ENCODE measurements around the gene LHX6.

The LHX6 gene

DNA sequence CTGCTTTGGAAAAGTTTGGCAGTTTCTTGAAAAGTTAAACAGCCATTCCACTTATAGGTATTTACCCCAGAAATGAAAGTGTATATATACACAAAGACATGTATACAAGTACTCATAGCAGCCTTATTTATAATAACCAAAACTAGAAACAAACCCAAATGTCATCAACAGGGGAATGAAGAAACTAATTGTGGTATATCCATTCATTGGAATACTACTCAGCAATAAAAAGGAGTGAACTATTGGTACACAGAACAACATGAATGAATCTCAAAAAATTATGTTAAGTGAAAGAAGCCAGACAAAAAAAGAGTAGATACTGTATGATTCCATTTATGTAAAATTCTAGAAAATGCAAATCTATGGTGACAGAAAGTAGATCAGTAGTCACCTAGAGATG lies 66.3 kb downstream of the LHX6 start:
- no peak overlapping the region for H3K4me3 ChIP-seq (ENCODE audit: low read depth, low read length)
- TF ChIP-seq, protein P1, sequence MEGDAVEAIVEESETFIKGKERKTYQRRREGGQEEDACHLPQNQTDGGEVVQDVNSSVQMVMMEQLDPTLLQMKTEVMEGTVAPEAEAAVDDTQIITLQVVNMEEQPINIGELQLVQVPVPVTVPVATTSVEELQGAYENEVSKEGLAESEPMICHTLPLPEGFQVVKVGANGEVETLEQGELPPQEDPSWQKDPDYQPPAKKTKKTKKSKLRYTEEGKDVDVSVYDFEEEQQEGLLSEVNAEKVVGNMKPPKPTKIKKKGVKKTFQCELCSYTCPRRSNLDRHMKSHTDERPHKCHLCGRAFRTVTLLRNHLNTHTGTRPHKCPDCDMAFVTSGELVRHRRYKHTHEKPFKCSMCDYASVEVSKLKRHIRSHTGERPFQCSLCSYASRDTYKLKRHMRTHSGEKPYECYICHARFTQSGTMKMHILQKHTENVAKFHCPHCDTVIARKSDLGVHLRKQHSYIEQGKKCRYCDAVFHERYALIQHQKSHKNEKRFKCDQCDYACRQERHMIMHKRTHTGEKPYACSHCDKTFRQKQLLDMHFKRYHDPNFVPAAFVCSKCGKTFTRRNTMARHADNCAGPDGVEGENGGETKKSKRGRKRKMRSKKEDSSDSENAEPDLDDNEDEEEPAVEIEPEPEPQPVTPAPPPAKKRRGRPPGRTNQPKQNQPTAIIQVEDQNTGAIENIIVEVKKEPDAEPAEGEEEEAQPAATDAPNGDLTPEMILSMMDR (IDR thresholded peaks at IDR 0.05; ENCODE audit: low read depth, low read length), result no peak

DNA sequence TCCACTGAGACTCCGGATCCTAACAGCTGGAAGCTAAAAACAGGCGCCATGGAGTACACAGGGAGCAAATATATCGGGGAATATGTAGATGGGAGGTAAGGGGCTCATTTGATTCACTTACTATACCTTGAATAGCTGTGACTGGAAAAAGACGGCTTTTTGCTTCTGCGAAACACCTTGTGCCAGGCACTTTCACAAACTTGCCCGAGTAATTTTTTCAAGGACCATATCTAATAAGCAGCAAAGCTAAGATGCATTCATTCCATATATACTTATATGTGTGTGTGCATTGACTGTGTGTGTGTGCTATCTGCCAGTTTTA lies 68.9 kb downstream of the LHX6 start:
- peak overlapping the region; percentile 97 for H3K4me3 ChIP-seq (ENCODE audit: low read depth, low read length)
- TF ChIP-seq, protein P1 (IDR thresholded peaks at IDR 0.05; ENCODE audit: low read depth, low read length), result no peak

DNA sequence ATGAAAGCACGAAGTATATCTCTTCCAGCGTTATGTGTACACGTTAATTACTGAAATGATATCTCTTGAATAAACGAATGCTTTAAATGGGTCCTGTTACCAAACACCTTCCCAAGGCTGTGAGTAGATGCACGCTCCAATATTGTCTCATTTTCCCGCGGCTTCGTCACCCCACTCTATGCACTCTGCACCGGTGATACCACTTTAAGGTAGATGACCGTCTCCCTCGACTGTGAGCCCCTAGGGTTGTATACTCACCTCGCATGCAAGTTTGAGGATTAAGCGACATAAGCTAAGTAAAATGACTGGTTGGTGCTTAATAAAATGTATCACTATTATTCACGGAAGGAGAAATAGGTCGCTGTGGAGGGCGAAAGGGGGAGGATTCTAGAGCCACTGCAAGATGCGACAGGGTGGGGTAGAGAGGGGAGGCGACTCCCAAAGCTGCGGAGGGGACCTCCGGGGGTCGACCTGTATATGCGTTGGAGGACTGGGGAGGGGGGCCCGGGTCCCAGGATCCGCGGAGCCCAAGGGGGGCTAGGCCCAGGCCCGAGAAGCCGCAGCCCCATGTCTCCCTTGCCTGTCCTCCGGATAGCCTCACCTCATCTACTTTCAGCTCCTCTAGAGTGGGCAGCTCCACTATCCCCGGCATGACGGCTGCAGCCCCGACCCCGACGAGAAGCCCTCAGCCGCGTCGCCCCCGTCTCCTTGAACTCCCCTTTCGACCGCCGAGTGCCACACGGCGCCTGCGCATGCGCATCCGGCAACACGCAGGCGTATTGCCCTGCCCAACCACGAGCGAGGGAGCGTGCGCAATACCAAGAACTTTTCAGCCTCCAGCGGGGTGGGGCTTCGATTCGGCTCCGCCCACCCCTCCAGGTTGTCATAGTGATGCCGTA lies 69.5 kb downstream of the LHX6 start, which contains the start of the genes MORN5 and NDUFA8:
Gene MORN5 (plus strand): TSS at position 883 of the 899 bp plus-strand sequence. CDS start 65 bp downstream, outside the sequence.
Gene NDUFA8 (minus strand): TSS at position 754 of the 899 bp plus-strand sequence. CDS start 102 bp downstream, at position 652.
- H3K4me3 ChIP-seq (ENCODE audit: low read depth, low read length), result peak within 1 kb of the TSS; percentile 97
- TF ChIP-seq, protein P1 (IDR thresholded peaks at IDR 0.05; ENCODE audit: low read depth, low read length), result no peak

DNA sequence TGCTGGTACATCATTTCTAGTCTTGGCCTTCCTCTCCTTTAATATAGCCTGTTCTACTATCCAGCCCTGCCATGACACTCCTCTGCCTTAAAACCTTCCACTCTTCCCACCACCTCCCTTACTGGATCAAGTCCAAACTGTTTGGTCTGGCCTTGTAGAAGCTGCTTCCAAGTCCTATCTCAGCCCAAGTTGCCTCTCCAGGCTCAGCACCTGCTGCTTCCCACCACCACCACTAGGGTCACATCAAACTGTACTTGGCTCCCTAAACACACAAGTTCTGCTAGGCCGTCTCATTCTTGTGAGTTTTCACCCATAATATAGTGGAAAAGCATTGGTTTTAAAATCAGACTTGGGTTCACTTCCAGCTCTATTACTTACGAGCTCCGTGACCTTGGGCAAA lies 70.6 kb downstream of the LHX6 start:
- H3K4me3 ChIP-seq (ENCODE audit: low read depth, low read length), result no peak overlapping the region

DNA sequence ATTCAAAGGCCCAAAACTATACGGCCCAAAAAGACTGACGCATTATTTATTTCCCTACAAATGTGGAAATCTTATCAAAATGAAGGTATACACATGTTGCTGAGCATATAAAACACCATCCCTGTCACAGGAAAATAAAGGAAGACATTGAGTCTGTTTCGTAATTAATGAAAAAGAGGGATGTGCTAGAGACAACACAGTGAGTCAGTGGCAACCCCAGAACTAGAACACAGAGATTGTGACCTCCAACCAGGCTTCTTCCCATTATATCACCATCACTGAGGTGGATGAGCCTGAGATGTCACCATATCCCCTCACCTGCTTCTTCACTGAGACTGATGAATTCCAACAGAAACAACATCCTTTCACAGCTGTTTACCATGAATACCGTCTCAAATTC lies 73.0 kb downstream of the LHX6 start:
- TF ChIP-seq, protein P1 (IDR thresholded peaks at IDR 0.05; ENCODE audit: low read depth, low read length), result no peak
- no peak overlapping the region for H3K4me3 ChIP-seq (ENCODE audit: low read depth, low read length)

More for the DNA sequence above, 70.6 kb downstream of the LHX6 start:
- TF ChIP-seq, protein P1 (IDR thresholded peaks at IDR 0.05; ENCODE audit: low read depth, low read length), result peak; percentile 38
